Activated T-cell treated with anti-CD3 and anti-CD28 coated beads, Interleukin-2, amount 50 U/mL, for 48 hours (primary cell): ENCODE results near the gene OTUB2.
A peak's percentile ranks its signal among the peaks of the same experiment; 100 is the strongest.
"Not testable (repeated sequence)": the region's sequence is repeated elsewhere in the genome, so short reads cannot be mapped to it uniquely, and the experiment has no call there.

Experiments
- DNase-seq, 2 experiments: peaks; one replicate each; pipeline ENCODE4 v3.0.0-alpha.2; 2020

OTUB2 gene

GRCh38 chr14:94062344-94062940 is 36.3 kb downstream of the OTUB2 start:
- no peak for DNase-seq

- DNase-seq = no peak
Measured at GRCh38 chr14:94066089-94066676, 40.0 kb downstream of the OTUB2 start.

DNA sequence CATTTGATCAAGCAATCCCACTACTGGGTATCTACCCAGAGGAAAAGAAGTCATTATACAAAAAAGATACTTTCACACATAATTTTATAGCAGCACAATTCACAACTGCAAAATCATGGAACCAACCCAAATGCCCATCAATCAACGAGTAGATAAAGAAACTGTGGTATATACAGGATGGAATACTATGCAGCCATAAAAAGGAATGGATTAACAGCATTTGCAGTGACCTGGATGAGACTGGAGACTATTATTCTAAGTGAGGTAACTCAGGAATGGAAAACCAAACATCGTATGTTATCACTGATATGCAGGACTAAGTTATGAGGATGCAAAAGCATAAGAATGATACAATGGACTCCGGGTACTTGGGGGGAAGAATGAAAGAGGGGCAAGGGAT is 45.9 kb downstream of the OTUB2 start:
- not testable (repeated sequence) for DNase-seq

- no peak for DNase-seq
Measured at GRCh38 chr14:94074534-94074933, 48.4 kb downstream of the OTUB2 start.

- DNase-seq = no peak
Measured at GRCh38 chr14:94075008-94075407, 48.9 kb downstream of the OTUB2 start.

DNA sequence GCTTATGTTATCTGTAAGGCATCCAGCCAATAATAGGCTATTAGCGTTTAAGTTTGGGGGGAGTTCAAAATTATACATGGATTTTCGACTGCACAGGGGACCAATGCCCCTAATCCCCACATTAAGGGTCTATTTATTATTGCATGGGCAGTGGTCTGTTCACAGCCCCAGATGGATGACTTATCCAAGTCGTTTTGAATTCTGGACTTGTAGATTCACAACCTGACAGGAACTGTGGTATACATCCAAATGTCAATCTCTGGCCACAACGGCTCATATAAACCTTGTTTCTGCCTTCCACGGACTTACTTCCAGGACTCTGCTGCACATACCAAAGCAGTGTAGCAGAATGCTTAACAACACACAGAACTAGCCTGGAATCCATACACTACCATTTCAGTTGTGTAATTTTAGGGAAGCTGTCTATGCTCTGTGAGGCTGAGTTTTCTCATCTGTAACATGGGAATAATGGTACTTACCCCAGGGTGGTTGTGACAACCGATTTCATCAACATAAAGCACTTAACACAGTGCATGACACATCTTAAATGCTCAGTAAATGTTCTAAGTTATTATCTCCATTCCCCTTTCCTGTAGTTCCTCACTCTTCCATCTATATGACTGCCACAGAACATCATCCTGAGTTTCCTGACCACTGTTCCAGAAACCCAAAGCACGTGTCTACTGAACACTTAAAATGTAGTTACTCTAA is 51.1 kb downstream of the OTUB2 start:
- no peak for DNase-seq

DNA sequence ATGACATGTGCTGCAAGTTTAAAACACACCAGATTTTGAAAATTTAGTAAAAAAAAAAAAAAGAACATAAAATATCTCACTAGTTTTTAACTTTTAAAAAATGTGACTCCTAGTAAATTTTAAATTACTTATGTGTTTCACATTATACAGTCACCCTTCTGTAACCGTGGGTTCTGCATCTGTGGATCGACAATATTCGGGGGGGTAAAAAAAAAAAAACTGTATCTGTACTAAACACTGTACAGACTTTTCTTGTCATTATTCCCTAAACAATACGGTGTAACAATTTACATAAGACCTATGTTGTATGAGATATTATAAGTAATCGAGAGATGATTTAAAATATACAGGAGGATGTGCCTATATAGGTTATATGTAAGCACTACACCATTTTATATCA is 51.7 kb downstream of the OTUB2 start:
- no peak for DNase-seq

- no peak for DNase-seq
Measured at GRCh38 chr14:94079891-94080620, 53.9 kb downstream of the OTUB2 start.

GRCh38 chr14:94080621-94081385 is 54.7 kb downstream of the OTUB2 start, which contains the start of the genes DDX24 and IFI27L1:
DDX24 (minus strand) TSS chr14:94081202; CDS start chr14:94079742, 1,460 bp downstream.
IFI27L1 (plus strand) TSS chr14:94081310; CDS start chr14:94096938, 15,628 bp downstream.
- DNase-seq = peak; percentile 94 to 97

DNA sequence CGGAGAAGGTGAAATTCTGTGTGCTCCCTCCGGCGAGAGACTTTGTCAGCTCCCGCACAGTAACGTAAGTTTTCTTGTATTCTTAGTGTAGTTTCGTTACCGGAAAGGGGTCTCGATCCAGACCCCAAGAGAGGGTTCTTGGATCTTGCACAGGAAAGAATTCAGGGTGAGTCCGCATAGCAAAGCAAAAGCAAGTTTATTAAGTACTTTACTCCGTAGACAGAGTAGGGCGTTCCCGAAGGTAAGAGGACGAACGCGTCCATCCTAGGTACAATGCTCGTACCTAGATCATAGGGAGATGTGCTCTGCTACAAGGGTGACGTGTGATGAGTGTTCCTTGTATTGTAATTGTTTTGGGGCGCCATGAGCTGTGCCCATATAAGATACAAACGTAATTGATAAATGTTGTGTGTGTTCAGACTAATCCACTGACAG is 55.3 kb downstream of the OTUB2 start:
- no peak for DNase-seq

GRCh38 chr14:94087891-94088290 is 61.8 kb downstream of the OTUB2 start:
- no peak for DNase-seq

DNA sequence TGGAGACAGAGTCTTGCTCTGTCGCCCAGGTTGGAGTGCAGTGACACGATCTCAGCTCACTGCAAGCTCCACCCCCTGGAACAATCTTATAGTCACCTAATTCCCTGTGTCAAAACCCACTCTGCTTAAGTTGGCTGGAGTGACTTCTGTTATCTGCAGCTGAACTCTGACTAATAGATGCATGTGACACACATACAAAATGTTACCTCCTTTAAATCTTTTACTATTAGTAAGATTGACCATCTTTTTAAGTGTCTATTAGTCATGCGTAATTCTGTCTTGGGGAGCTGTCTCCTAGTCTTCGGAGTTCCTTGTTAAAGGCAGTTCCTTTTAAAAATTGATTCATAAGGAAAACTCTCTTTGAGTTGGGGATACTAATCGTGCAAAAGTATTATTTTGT is 62.4 kb downstream of the OTUB2 start:
- no peak for DNase-seq

GRCh38 chr14:94089479-94089878 is 63.3 kb downstream of the OTUB2 start:
- DNase-seq = no peak

- no peak for DNase-seq
Measured at GRCh38 chr14:94093418-94093817, 67.3 kb downstream of the OTUB2 start.

DNA sequence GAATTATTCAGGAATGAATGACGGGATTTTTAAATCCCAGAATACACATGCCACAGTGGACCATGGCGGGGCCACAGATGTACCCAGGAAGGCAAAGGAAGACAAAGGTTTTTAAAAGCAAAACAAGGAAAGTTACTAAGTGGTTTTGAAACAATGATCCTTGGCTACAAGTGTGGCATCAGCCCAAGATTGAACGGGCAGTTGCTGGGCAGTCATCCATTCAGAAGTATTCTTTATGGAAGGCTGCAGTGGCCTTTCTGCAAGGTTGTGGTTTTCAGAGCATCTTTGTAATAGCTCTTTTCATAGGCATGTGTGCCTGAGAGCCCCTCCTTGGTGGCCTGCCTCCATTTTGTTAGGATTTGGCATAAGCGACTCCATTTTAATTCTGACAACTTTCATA is 71.0 kb downstream of the OTUB2 start:
- no peak for DNase-seq
